ENCODE measurements around the gene RAMP2. TPM values are rescaled to one million over a fixed set of nuclear protein-coding genes. Genes with fewer than 3 reads are reported as not detected.

RAMP2 gene
- total RNA-seq, 1 experiment from 2014 or later: not detected

- ChIA-PET CTCF (interaction anchor here (0.6 to 2.4 kb wide), 6 partner anchors 9 to 811 kb away, joined by 3 to 16 read pairs (median 4); no protein-coding TSS in a partner anchor), POLR2A (interaction anchor here (0.5 to 2.0 kb wide), 4 partner anchors 9 to 66 kb away, joined by 3 to 10 read pairs (median 3); partner anchors contain the start of genes COA3 and VPS25)
- H3K27ac Mint-ChIP-seq (ENCODE audit: low read depth, unreplicated experiment): no peak overlapping the region
- H3K4me3 Mint-ChIP-seq (ENCODE audit: unreplicated experiment): no peak overlapping the region
- no peaks in the 10 kb centered on the region for H3K36me3 Mint-ChIP-seq (ENCODE audit: insufficient read depth, unreplicated experiment)
- no TSS peak for BruUV-seq (replicated peaks)
- H3K4me1 Mint-ChIP-seq (ENCODE audit: insufficient read depth, unreplicated experiment): peaks cover 7% of the 10 kb centered on the region
- peak; percentile 42 for DNase-seq (ENCODE audit: unreplicated experiment)
- TF ChIP-seq, protein P1, sequence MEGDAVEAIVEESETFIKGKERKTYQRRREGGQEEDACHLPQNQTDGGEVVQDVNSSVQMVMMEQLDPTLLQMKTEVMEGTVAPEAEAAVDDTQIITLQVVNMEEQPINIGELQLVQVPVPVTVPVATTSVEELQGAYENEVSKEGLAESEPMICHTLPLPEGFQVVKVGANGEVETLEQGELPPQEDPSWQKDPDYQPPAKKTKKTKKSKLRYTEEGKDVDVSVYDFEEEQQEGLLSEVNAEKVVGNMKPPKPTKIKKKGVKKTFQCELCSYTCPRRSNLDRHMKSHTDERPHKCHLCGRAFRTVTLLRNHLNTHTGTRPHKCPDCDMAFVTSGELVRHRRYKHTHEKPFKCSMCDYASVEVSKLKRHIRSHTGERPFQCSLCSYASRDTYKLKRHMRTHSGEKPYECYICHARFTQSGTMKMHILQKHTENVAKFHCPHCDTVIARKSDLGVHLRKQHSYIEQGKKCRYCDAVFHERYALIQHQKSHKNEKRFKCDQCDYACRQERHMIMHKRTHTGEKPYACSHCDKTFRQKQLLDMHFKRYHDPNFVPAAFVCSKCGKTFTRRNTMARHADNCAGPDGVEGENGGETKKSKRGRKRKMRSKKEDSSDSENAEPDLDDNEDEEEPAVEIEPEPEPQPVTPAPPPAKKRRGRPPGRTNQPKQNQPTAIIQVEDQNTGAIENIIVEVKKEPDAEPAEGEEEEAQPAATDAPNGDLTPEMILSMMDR (IDR thresholded peaks at IDR 0.05; ENCODE audit: unreplicated experiment): no peak
- intact Hi-C loops (cut with micrococcal nuclease): no loop called here
- H3K27me3 Mint-ChIP-seq (ENCODE audit: insufficient read depth, unreplicated experiment): peaks cover 11% of the 10 kb centered on the region
- H3K9me3 Mint-ChIP-seq (ENCODE audit: unreplicated experiment): no peaks in the 10 kb centered on the region
Measured at GRCh38 chr17:42754782-42755181, 6.2 kb upstream of the RAMP2 start.

DNA sequence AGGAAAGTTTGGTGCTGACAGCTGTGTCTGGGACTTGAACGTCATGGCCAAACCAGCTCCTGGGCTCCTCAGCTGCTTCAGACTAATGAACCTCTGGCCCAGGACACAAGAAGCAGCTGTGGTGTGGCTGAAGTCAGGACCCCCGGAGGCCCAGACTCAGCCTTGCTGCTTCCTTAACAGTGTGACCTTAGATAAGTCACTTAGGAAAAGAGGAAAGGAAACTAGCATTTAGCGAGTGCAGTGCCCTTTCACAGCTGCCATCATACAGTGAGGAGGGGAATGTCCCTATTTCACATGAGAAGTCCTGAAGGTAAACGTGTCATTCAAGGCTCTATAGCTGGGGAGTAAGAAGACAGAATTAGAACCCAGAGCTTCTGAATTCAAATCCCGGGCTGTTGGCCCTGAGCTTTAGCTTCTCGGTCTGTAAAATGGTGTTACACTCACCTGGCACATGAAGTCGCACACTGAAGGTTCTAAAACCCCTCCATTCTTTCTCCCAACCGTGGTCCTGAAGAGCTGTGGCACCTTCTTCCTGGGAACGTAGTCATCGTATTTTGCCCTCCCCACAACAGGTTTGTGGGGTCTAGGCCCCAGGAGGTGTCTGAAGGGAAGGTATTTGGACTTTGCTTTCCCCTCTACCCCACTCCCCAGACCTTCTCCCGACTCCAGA is 910 bp upstream of the RAMP2 start:
- intact Hi-C loops (cut with micrococcal nuclease): no loop called here
- Mint-ChIP-seq H3K27me3 (ENCODE audit: insufficient read depth, unreplicated experiment) (peaks cover 20% of the 10 kb centered on the region), H3K4me3 (ENCODE audit: unreplicated experiment) (no peak overlapping the region), H3K9me3 (ENCODE audit: unreplicated experiment) (no peaks in the 10 kb centered on the region), H3K27ac (ENCODE audit: low read depth, unreplicated experiment) (no peak overlapping the region), H3K36me3 (ENCODE audit: insufficient read depth, unreplicated experiment) (no peaks in the 10 kb centered on the region), H3K4me1 (ENCODE audit: insufficient read depth, unreplicated experiment) (peaks cover 1% of the 10 kb centered on the region)
- no peak for DNase-seq (ENCODE audit: unreplicated experiment)
- no TSS peak for BruUV-seq (replicated peaks)
- TF ChIP-seq, protein P1 (IDR thresholded peaks at IDR 0.05; ENCODE audit: unreplicated experiment): no peak
- ChIA-PET POLR2A (interaction anchor here (0.5 to 1.0 kb wide), 3 partner anchors 13 to 45 kb away, joined by 3 to 5 read pairs (median 3); partner anchors contain the start of genes COA3 and VPS25), CTCF (interaction anchor here (0.5 to 1.4 kb wide), 9 partner anchors 9 to 335 kb away, joined by 3 to 12 read pairs (median 4); partner anchors contain the start of gene PSMC3IP)

DNA sequence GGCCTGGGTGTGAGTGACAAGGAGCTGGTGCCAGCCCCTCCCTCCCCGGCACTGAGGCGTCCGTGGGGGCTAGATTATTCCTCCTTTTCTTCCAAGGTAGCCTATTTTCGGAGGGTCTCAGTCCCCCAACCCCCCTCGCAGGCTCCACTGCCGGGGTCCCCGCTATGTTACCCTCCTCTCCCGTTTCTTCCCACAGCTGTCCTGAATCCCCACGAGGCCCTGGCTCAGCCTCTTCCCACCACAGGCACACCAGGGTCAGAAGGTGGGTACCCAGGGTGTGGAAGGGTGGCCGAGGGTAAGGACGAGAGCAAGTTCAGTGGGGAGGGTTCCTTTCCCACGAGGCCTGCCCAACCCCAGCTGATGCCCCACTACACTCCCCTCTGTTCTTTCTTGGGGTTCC is 611 bp downstream of the RAMP2 start:
- ChIA-PET POLR2A (no interaction called here), CTCF (interaction anchor here (0.6 to 1.3 kb wide), 3 partner anchors 31 to 110 kb away, joined by 3 to 7 read pairs (median 5); no protein-coding TSS in a partner anchor)
- TF ChIP-seq, protein P1 (IDR thresholded peaks at IDR 0.05; ENCODE audit: unreplicated experiment): no peak
- Mint-ChIP-seq H3K36me3 (ENCODE audit: insufficient read depth, unreplicated experiment) (no peaks in the 10 kb centered on the region), H3K4me3 (ENCODE audit: unreplicated experiment) (no peak overlapping the region), H3K9me3 (ENCODE audit: unreplicated experiment) (no peaks in the 10 kb centered on the region), H3K27ac (ENCODE audit: low read depth, unreplicated experiment) (no peak overlapping the region), H3K27me3 (ENCODE audit: insufficient read depth, unreplicated experiment) (peaks cover 20% of the 10 kb centered on the region), H3K4me1 (ENCODE audit: insufficient read depth, unreplicated experiment) (peaks cover 5% of the 10 kb centered on the region)
- no peak for DNase-seq (ENCODE audit: unreplicated experiment)
- BruUV-seq (replicated peaks): no TSS peak
- intact Hi-C loops (cut with micrococcal nuclease): loop anchor here (2.0 kb wide), 2 partner anchors 17 to 183 kb away; partner anchors contain the start of gene EZH1

DNA sequence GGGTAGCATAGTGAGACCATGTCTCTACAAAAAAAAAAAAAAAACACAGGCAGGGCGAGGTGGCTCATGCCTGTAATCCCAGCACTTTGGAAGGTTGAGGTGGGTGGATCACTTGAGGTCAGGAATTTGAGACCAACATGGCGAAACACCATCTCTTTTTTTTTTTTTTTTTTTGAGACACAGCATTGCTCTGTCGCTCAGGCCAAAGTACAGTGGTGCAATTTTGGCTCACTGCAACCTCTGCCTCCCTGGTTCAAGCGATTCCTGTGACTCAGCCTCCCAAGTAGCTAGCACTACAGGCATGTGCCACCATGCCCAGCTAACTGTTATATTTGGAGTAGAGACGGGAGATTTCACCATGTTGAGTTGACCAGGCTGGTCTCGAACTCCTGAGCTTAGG is 5.1 kb downstream of the RAMP2 start:
- Mint-ChIP-seq H3K36me3 (ENCODE audit: insufficient read depth, unreplicated experiment) (no peaks in the 10 kb centered on the region), H3K4me3 (ENCODE audit: unreplicated experiment) (no peak overlapping the region), H3K4me1 (ENCODE audit: insufficient read depth, unreplicated experiment) (peaks cover 5% of the 10 kb centered on the region), H3K27ac (ENCODE audit: low read depth, unreplicated experiment) (no peak overlapping the region), H3K27me3 (ENCODE audit: insufficient read depth, unreplicated experiment) (no peaks in the 10 kb centered on the region), H3K9me3 (ENCODE audit: unreplicated experiment) (no peaks in the 10 kb centered on the region)
- BruUV-seq (replicated peaks): no TSS peak
- ChIA-PET CTCF (interaction anchor here (0.7 to 1.0 kb wide), 3 partner anchors 16 to 187 kb away, joined by 3 to 5 read pairs (median 4); no protein-coding TSS in a partner anchor), POLR2A (interaction anchor here (0.7 kb wide), 1 partner anchor 20 kb away, joined by 3 read pairs; no protein-coding TSS in a partner anchor)
- peak; percentile 60 for DNase-seq (ENCODE audit: unreplicated experiment)
- TF ChIP-seq, protein P1 (IDR thresholded peaks at IDR 0.05; ENCODE audit: unreplicated experiment): no peak
- intact Hi-C loops (cut with micrococcal nuclease): no loop called here
